Activated CD8-positive, alpha-beta memory T cell treated with anti-CD3 and anti-CD28 coated beads for 24 hours (primary cell): ENCODE measurements around the gene ZNF394.

Experiments used
- DNase-seq: peaks from one replicate; pipeline ENCODE4 v3.0.0-alpha.2; 2020

Gene ZNF394

DNA sequence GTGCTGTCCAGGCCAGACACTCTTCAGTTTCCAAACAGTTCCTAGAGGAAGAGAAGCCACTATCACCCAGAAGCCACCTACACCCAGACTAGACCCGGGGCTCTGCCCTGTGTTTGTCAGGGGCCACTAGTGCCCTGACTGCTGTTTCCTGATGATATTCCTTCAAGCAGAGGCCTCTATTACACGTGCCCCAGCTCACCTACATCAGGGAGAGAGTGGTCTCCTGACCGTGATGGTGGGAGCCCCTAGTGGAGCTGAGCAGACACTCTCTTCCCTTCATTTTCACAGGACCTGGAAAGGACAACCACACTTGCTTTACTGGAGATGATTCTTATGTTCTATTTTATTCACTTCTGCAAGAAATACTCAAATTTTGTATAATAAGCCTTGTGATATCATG, 9.2 kb downstream of the ZNF394 start:
- no peak for DNase-seq

DNA sequence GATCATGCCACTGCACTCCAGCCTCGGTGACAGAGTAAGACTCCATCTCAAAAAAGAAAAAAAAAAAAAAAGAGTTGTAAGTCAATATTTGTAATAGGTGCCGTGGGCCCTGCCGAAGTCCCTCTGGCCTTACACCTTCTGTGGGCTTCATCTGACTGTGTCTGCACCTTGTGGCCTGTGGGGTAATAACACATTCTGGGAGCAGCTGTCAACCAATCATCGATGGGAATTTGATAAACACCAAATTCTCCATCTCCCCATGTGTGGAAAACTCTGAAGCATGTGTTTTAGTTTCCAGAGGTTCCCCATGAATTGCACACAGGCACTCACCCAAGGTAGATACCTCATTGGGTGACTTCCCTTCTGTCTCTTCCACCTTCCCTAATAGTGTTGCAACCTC, 10.8 kb downstream of the ZNF394 start:
- no peak for DNase-seq

DNA sequence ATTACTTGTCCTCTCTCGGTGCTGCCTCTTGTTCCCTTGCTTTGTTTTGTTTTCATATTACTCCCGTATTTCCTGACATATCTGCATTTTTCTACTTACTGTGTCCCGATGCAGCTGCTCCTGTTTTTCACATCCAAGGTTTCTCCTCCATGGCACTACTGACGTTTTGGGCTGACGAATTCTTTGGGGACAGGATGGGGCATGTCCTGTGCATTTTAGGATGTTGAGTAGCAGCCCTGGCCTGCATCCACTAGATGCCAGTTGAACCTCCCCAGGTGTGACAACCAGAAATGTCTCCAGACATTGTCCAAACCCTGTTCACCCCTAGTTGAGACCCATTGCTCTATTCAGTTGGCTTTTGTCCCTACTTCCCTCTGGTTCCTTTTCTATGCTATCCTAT, 15.0 kb downstream of the ZNF394 start:
- no peak for DNase-seq

DNA sequence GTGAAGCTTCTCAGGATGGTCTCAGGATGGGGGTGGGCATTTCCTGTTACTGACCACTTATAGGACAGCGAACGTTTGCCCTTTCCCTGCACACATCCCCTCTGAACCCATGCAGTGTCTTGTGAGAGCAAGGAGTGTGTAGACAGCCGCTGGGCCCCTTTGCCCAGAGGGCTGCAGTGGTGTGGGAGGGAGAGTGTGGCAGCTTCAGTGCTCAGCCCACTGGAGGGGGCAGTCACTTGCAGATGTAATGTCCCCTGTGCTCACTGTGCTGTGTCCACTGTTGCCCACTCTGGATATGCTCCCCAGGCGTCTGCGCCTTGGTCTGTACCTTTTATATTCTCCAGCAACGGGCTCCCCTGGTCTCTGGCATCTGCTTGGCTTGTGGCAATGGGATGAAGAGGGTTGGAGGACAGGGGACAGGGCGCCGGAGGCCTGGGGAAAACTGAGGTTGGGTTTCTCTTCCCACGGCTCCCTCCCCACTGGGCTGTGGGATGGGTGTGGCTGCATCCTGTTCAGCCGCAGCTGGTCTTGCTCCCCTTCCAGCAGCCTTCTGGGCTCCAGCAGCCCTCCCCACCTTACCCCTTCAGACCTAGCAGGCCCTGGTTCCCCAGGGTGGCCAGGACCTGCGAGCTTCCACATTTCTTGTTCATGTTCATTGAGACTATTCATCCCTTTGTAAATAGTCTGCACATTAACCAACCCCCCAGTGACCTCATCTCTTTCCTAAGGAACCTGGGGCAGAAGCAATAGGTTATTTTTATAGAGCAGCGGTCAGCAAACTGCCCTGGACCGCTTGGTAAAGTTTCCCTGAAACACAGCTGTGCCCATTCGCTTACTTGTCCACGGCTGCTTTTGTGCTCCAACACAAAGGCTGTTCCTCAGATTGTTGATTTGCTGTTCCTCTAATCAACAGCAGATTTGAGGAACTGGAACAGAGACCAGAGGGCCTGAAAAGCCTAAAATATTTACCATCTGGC, 21.3 kb downstream of the ZNF394 start:
- DNase-seq: no peak

DNA sequence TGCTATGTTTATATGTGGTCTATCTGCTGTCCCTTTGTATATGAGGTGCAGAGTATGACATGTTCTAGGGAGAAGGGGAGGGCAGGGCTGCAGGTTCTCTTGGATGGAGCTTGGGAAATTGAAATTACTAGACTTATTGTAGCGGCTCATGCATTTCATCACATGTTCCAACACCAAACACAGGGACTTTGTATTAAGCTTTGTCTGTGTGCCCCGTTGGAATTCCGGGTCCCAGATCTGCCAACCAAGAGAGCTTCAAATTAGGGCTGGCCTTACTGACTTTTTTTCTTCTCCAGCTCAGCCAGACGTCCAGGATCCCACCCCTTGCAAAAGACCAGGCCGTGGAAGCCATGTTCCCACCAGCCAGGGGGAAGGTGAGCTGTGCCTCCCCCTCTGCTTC, 24.0 kb downstream of the ZNF394 start:
- DNase-seq: no peak

DNA sequence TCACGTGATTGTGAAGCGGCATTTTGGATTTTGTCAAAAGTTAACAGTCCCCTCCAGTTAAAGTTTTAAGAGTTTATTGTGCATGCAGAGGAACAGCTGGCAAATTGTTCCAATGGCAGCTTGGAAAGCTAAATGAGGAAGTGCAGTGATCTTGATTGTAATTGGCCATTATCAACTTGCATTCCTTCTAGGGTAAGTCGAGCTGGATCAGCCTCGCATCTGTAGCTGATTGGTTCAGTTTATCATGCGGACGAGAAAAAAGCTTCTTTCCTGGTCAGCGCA, 26.8 kb downstream of the ZNF394 start:
- DNase-seq: no peak

DNA sequence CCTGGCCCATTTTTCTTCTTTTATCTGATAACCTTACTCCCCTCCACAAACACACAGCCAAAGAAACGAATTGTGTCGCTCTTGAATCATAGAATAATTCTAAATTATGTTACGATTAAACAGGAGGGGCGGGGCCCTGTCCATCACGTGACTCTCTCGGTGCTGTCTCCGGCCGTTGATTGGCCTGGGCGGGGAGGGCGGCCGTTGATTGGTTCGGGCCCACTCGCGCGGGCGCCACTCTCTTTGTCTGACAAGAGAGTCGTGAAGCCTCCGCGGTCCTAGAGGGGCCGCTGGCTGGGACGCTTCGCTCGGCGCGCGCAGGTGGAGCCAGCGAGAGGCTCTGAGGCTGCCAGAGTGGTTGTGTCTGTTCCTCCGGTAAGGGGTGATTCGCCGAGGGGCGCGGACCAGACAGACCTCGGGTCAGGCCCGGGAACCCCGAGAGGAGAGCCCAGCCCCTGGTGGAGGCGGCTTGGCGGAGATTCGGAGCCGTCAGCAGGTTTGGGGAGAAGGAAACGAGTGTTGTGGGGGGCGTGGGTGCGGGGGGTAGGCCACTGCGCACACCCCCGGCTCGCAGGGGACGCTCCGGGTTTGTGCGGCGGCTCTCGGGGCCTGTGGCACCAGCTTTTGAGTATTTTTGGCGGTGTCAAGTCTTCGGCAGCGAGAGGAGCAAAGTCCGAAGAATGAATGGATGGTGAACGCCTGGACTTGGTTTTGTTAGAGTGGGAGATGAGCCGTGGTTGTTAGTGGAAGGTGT, 27.3 kb downstream of the ZNF394 start, which contains the start of gene ZNF789:
Gene ZNF789, plus strand, starts transcription at position 330 of the 754 bp plus-strand sequence. CDS start 3,567 bp downstream, outside the sequence.
- peak; percentile 98 for DNase-seq

DNA sequence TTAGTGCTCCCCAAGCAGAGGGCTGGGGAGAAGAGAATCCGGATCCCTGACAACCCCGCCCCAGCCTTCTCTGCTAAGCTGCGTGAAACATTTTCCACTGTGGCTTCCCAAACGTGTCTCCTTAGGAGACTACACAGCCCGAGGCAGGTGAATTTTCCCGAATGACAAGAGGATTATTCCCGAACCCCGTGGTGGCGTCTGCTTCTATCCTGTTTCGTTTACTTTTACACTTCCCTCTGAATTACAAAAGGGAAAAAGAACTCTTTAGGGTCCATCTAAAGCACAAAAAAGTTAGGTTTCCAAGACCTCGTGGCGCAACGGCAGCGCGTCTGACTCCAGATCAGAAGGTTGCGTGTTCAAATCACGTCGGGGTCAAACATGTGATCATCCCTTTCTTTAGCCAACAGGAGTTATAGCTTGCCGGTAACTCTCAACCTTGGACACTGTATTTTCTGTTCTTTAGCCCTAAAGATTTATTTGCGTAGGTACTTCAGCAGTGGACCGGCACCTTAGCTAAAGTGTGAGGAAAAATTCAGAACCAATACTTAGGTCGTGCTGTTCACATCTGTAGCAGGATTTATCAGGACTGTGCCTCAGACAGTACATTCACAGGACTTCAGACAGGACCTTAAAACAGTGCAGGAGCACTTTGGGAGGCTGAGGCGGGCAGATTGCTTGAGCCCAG, 30.6 kb downstream of the ZNF394 start:
- no peak for DNase-seq

DNA sequence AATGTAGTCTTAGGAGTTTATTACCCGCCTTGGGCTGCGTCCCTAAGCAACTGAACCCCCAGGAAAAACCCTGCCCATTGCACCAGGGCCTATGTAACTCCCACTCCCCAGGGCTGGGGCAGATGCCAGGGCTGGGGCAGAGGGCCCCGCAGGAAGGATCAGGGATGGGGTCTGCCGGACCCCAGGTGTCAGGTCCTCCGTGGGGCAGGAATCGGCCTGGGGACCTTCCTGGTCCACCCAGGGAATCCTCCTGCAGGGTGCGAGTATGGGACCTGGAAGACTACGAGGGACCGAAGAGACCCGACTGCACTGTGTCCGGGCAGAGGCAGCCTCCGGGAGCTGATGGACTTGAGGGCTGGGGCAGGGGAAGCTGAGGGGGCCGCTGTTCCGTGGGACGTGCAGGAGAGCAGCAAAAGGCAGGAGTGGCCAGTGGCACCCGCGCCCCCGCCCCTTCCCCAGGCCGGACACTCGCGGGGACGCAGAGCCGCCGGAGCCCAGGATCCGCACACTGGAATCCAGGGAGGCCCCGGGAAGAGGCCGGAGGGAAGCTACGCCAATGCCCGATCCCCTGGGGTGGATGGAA, 31.7 kb downstream of the ZNF394 start:
- DNase-seq: no peak

DNA sequence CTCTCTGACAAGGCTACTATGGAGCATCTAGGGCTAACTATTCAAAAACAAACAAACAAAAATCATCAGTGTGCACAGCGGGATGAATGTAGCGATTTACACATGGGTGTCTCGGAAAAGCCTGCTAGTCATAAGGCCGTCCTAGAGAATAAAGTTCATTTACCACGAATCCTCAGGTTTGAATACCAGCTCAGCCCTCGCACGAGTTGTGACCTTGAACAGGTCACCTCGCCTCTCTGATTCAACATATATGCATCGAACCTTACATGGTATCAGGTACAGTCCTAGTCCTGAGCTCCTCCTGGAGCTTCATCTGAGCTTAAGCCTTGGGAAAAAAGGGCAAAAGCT, 34.7 kb downstream of the ZNF394 start:
- DNase-seq: no peak

DNA sequence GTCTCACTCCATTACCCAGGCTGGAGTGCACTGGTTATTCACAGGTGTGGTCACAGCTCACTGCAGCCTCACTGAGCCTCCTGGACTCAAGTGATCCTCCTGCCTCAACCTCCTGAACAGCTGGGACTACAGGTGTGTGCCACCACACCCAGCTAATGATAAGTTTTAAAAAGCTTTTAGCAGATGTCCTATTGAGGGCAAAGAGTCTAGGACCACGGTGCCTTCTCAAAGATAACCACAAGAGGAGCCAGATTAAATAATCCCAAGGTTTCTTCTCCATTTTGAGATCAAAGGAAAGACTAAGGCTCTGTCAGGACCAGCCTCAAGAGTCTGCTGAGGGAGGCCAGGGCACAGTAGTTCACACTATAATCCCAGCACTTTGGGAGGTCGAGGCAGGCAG, 38.9 kb downstream of the ZNF394 start:
- no peak for DNase-seq

DNA sequence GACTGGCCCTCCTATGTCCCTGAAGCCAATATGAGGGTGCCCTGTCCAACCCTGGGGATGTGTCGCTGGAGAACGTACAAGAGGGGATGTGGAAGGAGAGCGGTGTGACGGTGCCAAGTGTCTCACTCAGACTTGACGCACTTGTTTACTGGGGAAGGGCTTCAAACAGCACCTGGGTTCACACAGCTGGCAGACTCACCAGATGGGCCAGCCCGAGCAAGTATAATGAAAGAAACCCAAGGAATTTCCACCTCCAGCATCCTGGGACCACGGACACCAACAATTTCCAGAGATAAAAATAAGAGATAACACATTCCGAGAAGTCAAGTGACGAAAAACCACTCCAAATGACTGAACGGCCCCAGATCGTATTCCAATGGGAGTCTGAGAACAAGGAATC, 39.4 kb downstream of the ZNF394 start:
- DNase-seq: no peak

DNA sequence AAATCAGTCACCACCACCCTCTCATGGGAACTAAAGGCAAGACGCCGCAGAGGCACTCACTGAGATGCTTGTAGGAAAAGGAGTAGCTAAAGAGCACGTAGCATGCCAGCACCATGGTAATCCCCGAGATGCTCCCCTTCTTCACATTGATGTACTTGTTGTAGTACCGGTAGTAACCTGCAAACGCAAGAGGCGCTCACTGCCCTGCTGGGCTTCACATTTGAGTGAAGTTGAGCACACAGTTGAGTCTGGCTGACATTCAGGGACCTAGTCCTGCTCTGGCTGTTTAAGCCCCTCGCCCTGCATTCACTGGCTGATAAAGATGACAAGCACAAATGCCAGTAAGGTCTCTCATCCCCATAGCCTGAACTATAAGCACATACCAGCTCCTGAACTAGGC, 41.0 kb downstream of the ZNF394 start:
- DNase-seq: no peak

DNA sequence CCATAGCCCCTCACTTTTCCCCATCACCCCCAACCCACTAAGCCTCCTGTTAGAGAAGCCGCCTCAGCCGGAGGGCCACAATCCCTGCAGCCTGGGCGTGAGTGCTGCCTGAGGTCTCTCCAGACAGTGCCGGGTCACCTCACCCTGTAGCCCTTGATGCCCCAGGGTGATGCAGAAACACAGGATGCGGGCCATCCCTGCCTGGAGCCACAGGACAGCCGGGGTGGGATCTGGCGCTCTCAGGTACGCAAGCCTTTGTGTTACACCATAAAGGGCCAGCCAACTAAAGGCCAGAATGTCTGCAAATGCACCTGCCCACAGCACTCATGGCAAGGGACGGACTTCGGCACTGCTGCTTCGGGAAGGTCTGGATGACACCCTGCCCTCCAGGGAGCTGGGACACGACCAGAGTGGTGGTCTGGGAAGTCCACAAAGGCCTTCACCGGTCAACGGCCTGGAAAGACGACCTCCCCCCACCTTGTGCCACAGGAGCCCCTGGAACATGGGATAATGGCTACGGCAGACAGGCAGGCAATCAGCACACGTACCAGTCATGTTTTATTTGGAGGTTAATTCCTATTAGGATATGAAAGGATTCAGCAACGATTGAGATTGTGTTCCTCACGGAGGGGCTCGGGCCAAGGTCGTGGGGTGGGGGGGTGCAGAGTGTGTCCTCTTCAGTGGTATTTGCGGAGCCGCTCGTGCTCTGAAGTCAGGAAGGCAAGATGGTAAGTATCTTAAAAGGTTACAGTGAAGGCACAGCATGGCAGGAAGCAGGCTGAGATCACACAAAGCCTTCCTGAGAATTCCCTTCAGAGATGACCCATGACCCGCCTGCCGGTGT, 42.2 kb downstream of the ZNF394 start:
- DNase-seq: no peak

DNA sequence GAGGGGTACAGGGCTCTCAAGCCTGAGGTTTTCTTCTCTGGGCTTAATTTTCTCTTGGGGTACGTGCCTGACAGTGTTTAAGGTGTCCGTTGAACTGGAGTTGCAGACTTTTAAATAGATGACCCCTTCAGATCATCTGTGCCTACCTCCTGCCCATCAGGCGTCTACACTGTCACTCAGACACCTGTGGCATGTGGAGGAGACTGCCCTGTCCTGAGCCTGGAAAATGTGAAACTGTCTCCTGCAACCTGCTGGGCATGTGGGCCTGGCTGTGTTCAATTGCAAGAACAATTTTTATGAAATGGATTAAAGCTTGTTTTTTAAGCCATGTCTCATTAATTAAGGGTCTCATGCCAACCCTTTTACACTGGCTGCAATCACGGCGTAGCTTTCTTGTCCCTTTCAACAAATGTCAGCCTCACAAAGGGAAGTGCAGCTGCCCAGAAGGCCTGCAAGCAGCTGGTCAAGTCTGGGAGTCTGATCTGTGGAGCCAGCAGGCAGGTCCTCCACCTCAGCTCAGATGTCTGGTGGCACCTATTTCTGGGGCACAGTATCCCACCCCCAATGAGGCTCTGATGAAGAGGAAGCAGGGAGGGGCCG, 42.9 kb downstream of the ZNF394 start:
- no peak for DNase-seq

DNA sequence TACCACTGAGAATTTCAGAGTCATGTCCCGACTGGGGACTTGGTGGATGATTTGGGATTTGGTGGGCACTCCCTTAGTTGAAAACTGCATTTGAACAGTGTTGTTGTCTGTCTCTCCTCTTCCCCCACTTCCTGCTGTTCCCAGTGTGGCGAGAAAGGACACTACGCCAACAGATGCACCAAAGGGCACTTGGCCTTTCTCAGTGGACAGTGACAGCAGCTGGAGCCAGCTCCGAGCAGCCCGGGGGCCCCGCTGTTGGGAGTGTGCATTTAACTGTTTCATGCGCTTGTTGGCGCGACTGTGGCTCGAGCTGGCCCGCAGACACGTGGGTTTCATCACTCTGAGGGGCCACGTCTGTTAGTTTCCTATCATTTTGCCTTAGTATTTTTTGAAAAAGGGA, 43.8 kb downstream of the ZNF394 start:
- DNase-seq: no peak

DNA sequence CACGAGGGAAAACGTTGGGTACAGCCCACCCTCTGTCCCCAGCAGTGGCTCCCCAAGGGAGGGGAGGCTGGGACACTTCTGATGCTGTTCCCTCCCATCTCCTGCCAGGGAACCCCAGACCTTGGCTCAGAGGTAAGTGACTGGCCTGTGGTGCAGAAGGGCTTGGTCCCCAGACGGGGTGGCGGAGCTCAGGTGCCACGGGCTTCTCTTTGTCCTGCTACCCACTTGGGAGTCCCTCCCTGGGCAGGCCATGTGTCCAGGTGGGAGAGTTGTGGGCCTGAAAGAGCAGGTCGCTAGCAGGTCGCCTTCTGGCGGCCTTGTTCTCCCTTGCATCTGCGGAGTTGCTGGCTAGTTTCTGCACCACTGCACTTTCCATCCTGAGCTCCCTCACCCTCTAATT, 44.2 kb downstream of the ZNF394 start:
- no peak for DNase-seq

DNA sequence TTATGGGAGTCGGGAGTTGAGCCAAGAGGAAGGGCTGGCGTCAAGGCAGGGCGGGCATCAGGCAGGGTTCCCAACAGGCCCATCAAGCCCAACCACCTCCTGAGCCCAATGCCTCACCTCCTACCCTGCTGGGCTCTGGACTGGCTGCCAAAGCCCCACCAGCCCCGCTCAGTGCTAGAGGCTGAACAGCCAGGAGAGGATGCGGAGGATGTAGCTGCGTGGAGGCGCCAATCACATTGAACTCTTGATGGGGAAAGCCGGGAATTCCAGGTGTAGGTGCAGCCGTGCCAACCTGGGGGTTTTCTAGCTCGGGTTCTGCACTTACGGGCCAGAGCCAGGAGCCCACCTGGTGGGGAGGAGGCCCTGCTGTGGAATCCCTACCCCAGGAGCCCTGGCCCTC, 47.0 kb downstream of the ZNF394 start:
- no peak for DNase-seq

DNA sequence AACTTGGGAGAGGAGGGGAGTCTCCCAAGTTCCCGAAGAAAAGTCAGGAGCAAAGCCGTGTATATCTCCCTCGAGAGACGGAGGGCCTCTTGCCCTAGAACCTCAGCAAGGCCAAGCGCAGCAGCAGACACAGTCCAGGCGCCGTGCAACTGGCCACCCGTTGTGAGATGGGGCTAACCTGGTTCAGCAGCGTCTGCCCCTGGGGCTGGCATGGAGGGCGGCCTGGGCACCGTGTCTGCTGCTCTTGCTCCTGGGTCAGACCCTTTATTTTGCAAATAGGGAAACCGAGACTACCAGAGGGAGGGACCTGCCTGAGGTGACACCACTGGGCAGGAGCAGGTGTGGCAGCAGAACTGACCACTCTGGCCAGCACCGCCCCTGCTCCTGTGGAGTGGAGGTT, 47.5 kb downstream of the ZNF394 start:
- no peak for DNase-seq

DNA sequence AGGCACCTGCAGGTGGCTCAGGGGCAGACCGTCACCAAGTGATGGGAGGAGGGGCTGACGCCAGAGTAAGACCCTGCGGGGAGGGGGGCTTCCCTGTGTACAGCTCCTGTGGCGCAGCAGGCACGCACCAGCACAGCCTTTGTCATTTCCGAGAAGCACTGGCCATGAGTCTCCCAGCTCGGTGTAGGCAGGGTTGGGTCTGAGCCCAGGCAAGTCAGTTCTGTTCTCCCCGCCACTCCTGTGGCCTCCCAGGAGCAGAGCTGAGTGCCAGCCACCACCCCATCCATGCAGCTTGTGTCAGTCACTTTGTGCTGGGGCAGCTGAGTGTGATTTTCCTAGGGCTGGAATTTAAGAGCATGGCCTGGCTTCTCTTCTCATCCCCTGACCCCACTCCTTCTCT, 48.1 kb downstream of the ZNF394 start:
- no peak for DNase-seq

DNA sequence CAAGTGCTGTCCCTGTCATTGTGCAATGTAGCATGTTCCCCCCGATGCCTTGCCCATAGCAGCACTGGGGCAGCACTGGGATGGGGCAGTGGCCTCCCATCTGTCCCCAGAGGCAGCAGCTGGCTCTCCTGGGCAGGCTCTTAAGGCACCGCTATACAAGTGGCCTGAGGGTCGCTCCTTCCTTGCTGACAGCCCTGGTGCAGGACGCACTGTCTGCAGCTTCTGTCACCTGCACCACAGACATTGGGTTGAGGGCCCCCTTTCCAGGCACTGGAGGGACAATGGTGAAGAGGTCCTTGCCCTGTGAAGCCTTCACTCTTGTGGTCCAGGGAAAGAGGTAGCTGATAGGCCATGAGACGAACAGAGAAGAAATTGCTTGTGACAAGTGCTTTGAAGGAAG, 50.8 kb downstream of the ZNF394 start:
- no peak for DNase-seq

DNA sequence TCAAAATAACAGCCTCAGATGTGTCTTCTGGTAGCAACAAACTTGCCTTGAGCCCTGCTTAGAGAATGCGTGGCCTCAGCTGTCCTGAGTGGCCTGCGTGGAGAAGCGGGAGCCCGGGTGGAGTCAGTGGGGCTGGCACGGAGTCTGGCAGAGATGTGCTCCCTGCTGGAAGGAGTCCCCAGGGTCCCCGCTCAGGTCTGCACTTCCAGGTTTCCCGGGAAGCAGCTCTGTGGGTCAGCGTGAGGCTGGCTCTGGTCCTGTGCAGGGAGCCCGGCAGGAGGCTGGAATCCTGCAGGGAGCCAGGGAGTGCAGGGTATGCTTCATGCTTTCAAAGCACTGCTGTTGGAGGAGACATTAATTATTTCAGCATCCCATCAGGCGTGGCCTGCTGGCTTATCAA, 51.2 kb downstream of the ZNF394 start:
- DNase-seq: no peak
